SK-N-SH (cell line): ENCODE results near the gene SLC35G1.

Experiments used
- CTCF ChIP-seq: fragments of 200-600 bp; sonication (generic); IDR thresholded peaks from 2 replicates; pipeline ENCODE4 v1.6.1; 2017; ENCODE audit warnings: antibody characterized with exemption, mild to moderate bottlenecking, moderate library complexity
- FOXJ3 ChIP-seq: sonication (generic); formaldehyde crosslinking; IDR thresholded peaks from 2 replicates; pipeline ENCODE4 v1.5.1; 2020; ENCODE audit warnings: mild to moderate bottlenecking, missing genetic modification reagents
- MEF2A ChIP-seq: IDR thresholded peaks from 2 replicates; pipeline ENCODE4 v1.4.0; 2012; ENCODE audit warnings: low read depth, borderline replicate concordance
- MXI1 ChIP-seq: IDR thresholded peaks from 2 replicates; pipeline ENCODE4 v1.6.1; 2012; ENCODE audit warnings: mild to moderate bottlenecking, low read depth, low read length, improper control_type of control experiment
- POLR2AphosphoS5 ChIP-seq: IDR thresholded peaks from 2 replicates; pipeline ENCODE4 v1.6.1; 2012; ENCODE audit warnings: low read depth, low read length
- RAD21 ChIP-seq: IDR thresholded peaks from 2 replicates; pipeline ENCODE4 v1.6.1; 2012; ENCODE audit warnings: mild to moderate bottlenecking, low read length
- REST ChIP-seq: IDR thresholded peaks from 2 replicates; pipeline ENCODE4 v1.6.1; 2012; ENCODE audit warnings: mild to moderate bottlenecking, low read depth, low read length, moderate library complexity
- SMC3 ChIP-seq: IDR thresholded peaks from 2 replicates; pipeline ENCODE4 v1.6.1; 2012; ENCODE audit warnings: low read depth, low read length, improper control_type of control experiment
- TF ChIP-seq, protein P1 (sequence below): IDR thresholded peaks from 2 replicates; pipeline ENCODE4 v1.4.0; 2012; ENCODE audit warnings: low read depth, borderline replicate concordance
- TF ChIP-seq, protein P2 (sequence below): fragments of 150-350 bp; IDR thresholded peaks from 2 replicates; pipeline ENCODE4 v1.6.1; 2017; ENCODE audit warnings: antibody characterized with exemption, low read length, low read depth, borderline replicate concordance
- TF ChIP-seq, protein P3 (sequence below): IDR thresholded peaks from 2 replicates; pipeline ENCODE4; 2012

GRCh38 chr10:93903051-93903450 is 9.3 kb downstream of the SLC35G1 start:
- TF ChIP-seq SMC3: no peak
- TF ChIP-seq POLR2AphosphoS5: no peak
- TF ChIP-seq CTCF: no peak
- TF ChIP-seq, protein P1, sequence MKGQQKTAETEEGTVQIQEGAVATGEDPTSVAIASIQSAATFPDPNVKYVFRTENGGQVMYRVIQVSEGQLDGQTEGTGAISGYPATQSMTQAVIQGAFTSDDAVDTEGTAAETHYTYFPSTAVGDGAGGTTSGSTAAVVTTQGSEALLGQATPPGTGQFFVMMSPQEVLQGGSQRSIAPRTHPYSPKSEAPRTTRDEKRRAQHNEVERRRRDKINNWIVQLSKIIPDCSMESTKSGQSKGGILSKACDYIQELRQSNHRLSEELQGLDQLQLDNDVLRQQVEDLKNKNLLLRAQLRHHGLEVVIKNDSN: no peak
- TF ChIP-seq, protein P2, sequence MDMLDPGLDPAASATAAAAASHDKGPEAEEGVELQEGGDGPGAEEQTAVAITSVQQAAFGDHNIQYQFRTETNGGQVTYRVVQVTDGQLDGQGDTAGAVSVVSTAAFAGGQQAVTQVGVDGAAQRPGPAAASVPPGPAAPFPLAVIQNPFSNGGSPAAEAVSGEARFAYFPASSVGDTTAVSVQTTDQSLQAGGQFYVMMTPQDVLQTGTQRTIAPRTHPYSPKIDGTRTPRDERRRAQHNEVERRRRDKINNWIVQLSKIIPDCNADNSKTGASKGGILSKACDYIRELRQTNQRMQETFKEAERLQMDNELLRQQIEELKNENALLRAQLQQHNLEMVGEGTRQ: no peak
- no peak for TF ChIP-seq MXI1
- TF ChIP-seq RAD21: no peak
- TF ChIP-seq MEF2A: no peak
- no peak for TF ChIP-seq FOXJ3 (CRISPR knock-in tag)
- TF ChIP-seq, protein P3, sequence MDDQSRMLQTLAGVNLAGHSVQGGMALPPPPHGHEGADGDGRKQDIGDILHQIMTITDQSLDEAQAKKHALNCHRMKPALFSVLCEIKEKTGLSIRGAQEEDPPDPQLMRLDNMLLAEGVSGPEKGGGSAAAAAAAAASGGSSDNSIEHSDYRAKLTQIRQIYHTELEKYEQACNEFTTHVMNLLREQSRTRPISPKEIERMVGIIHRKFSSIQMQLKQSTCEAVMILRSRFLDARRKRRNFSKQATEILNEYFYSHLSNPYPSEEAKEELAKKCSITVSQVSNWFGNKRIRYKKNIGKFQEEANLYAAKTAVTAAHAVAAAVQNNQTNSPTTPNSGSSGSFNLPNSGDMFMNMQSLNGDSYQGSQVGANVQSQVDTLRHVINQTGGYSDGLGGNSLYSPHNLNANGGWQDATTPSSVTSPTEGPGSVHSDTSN: no peak
- no peak for TF ChIP-seq REST
